Erythroblast (primary cell): ENCODE data around the gene NR2F1-AS1.

Experiments used
- GATA1 ChIP-seq: IDR thresholded peaks from 2 replicates; pipeline ENCODE4 v1.6.1; 2011; ENCODE audit warnings: low read depth, mild to moderate bottlenecking, control low read depth, low read length, moderate library complexity
- POLR2A ChIP-seq: IDR thresholded peaks from 2 replicates; pipeline ENCODE4 v1.6.1; 2011; ENCODE audit warnings: mild to moderate bottlenecking, low read length

DNA sequence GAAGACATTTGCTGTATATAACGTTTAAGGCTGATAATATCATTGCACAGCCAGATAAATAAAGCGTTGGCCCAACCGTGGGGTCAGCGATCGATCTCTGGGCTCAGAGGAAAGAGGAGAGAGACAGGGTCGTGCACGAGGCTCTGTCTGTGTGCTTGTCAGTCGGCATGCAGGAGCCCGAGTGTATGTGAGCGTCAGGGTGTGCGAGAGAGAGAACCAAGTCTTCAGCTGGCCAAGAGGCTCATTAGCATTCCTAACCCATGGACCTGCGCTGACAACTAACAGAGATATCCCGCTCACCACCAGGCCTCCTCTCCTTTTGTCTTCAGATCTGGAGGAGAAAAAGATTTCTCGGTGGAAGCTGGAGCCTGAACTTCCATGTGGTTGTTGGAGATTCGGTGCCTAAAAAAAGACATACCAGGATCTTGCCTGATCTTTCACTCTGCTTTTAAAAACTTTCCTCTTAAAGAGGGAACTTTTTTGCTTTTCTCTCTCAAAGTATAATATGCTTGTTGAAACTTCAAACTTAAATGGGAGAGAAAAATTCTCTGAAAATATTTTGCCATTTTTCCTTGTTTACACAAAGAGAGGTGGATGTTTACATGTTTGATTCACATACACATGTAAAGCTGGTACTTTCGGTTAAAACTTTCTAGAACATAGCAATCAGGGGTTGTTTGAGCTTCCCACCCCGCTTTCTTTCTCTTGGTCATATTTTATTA, 18.5 kb upstream of the NR2F1-AS1 start:
- TF ChIP-seq POLR2A (no peak), GATA1 (no peak)
